Measurements from ENCODE around the gene AEBP2.
"Not testable (repeated sequence)": the region's sequence is repeated elsewhere in the genome, so short reads cannot be mapped to it uniquely, and the experiment has no call there.

Gene AEBP2

GRCh38 chr12:19423166-19423930 is 15.9 kb upstream of the AEBP2 start:
- H3K9me3 ChIP-seq (ENCODE audit: control insufficient read depth, low read length) = no peaks in the 10 kb centered on the region
- no peaks in the 10 kb centered on the region for H3K4me1 ChIP-seq (ENCODE audit: control insufficient read depth, insufficient read depth, low read length, poor library complexity, severe bottlenecking)
- no peaks in the 10 kb centered on the region for H3K36me3 ChIP-seq (ENCODE audit: control insufficient read depth, insufficient read depth, low read length)
- 90 to 93% methylated on average over 3 to 5 of the region's 12 CpGs for WGBS, 2 experiments (ENCODE audit: insufficient coverage in 2 of 2)
- H3K4me3 ChIP-seq (ENCODE audit: extremely low read depth, insufficient read depth, low read length, poor library complexity, severe bottlenecking) = no peak overlapping the region
- H3K27ac ChIP-seq (ENCODE audit: low read depth, low read length, severe bottlenecking) = no peak overlapping the region

DNA sequence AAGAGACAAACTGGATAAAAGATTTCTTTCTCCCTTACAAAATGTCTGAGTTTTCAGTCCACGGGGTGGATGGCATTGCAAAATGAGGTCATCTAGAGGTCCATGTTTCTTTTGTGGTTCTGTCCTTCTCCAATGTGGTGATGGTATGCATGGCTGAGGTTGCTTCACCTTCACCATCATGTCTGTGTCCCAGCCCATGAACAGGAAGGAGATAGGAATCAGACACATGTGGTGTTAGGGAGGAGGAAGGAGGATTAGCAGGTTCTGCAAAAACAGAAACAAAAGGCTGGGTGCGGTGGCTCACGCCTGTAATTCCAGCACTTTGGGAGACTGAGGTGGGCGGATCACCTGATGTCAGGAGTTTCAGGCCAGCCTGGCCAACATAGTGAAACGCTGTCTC is 11.0 kb upstream of the AEBP2 start:
- Histone ChIP-seq H3K4me1 (ENCODE audit: control insufficient read depth, insufficient read depth, low read length, poor library complexity, severe bottlenecking) (peaks cover 14% of the 10 kb centered on the region), H3K4me3 (ENCODE audit: extremely low read depth, insufficient read depth, low read length, poor library complexity, severe bottlenecking) (no peak overlapping the region), H3K36me3 (ENCODE audit: control insufficient read depth, insufficient read depth, low read length) (no peaks in the 10 kb centered on the region), H3K27ac (ENCODE audit: low read depth, low read length, severe bottlenecking) (no peak overlapping the region), H3K9me3 (ENCODE audit: control insufficient read depth, low read length) (no peaks in the 10 kb centered on the region)
- 86 to 97% methylated on average over 3 of the region's 5 CpGs for WGBS, 2 experiments (ENCODE audit: insufficient coverage in 2 of 2)

DNA sequence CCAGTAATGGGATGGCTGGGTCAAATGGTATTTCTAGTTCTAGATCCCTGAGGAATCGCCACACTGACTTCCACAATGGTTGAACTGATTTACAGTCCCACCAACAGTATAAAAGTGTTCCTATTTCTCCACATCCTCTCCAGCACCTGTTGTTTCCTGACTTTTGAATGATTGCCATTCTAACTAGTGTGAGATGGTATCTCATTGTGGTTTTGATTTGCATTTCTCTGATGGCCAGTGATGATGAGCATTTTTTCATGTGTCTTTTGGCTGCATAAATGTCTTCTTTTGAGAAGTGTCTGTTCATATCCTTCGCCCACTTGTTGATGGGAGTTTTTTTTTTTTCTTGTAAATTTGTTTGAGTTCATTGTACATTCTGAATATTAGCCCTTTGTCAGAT is 9.8 kb upstream of the AEBP2 start:
- not testable (repeated sequence) for H3K36me3 ChIP-seq (ENCODE audit: control insufficient read depth, insufficient read depth, low read length); H3K9me3 ChIP-seq (ENCODE audit: control insufficient read depth, low read length); H3K27ac ChIP-seq (ENCODE audit: low read depth, low read length, severe bottlenecking); H3K4me3 ChIP-seq (ENCODE audit: extremely low read depth, insufficient read depth, low read length, poor library complexity, severe bottlenecking)
- H3K4me1 ChIP-seq (ENCODE audit: control insufficient read depth, insufficient read depth, low read length, poor library complexity, severe bottlenecking) = peaks cover 14% of the 10 kb centered on the region
- WGBS, 2 experiments (ENCODE audit: insufficient coverage in 2 of 2) = 80% methylated on average over 1 of the region's 2 CpGs; no CpG with 5 or more reads in 1 of the 2 experiments

DNA sequence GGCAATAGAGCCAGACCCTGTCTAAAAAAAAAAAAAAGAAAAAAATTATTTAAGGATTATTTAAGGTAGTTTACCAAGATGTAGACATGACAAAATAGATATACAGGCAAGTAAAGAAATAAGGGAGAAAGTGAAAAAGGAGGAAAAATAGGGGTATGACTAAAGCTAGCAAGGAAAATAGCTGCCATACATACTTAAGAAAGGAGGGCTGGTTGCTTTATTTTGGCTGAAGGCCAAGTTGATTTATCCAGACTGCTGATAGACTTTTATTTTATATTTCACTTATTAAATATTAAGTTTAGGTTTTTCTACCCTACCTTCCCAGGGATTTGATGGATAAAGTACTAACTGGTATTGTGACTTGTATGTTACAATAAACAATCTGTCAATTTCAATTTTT is 8.3 kb upstream of the AEBP2 start:
- H3K9me3 ChIP-seq (ENCODE audit: control insufficient read depth, low read length) = no peaks in the 10 kb centered on the region
- H3K27ac ChIP-seq (ENCODE audit: low read depth, low read length, severe bottlenecking) = peak overlapping the region; percentile 97
- no peaks in the 10 kb centered on the region for H3K36me3 ChIP-seq (ENCODE audit: control insufficient read depth, insufficient read depth, low read length)
- H3K4me1 ChIP-seq (ENCODE audit: control insufficient read depth, insufficient read depth, low read length, poor library complexity, severe bottlenecking) = peaks cover 14% of the 10 kb centered on the region
- H3K4me3 ChIP-seq (ENCODE audit: extremely low read depth, insufficient read depth, low read length, poor library complexity, severe bottlenecking) = no peak overlapping the region

- 76 to 93% methylated on average over 3 of the region's 5 CpGs for WGBS, 2 experiments (ENCODE audit: insufficient coverage in 2 of 2)
- H3K27ac ChIP-seq (ENCODE audit: low read depth, low read length, severe bottlenecking) = peak overlapping the region; percentile 97
- H3K4me1 ChIP-seq (ENCODE audit: control insufficient read depth, insufficient read depth, low read length, poor library complexity, severe bottlenecking) = peaks cover 14% of the 10 kb centered on the region
- no peaks in the 10 kb centered on the region for H3K36me3 ChIP-seq (ENCODE audit: control insufficient read depth, insufficient read depth, low read length)
- no peaks in the 10 kb centered on the region for H3K9me3 ChIP-seq (ENCODE audit: control insufficient read depth, low read length)
- no peak overlapping the region for H3K4me3 ChIP-seq (ENCODE audit: extremely low read depth, insufficient read depth, low read length, poor library complexity, severe bottlenecking)
Measured at GRCh38 chr12:19431407-19432308, 7.6 kb upstream of the AEBP2 start.

- Histone ChIP-seq H3K27ac (ENCODE audit: low read depth, low read length, severe bottlenecking) (peak overlapping the region; percentile 97), H3K36me3 (ENCODE audit: control insufficient read depth, insufficient read depth, low read length) (no peaks in the 10 kb centered on the region), H3K9me3 (ENCODE audit: control insufficient read depth, low read length) (no peaks in the 10 kb centered on the region), H3K4me1 (ENCODE audit: control insufficient read depth, insufficient read depth, low read length, poor library complexity, severe bottlenecking) (peaks cover 14% of the 10 kb centered on the region), H3K4me3 (ENCODE audit: extremely low read depth, insufficient read depth, low read length, poor library complexity, severe bottlenecking) (no peak overlapping the region)
- 90 to 95% methylated on average over 7 of the region's 9 CpGs for WGBS, 2 experiments (ENCODE audit: insufficient coverage in 2 of 2)
Measured at GRCh38 chr12:19432309-19433170, 6.8 kb upstream of the AEBP2 start.

- no peaks in the 10 kb centered on the region for H3K36me3 ChIP-seq (ENCODE audit: control insufficient read depth, insufficient read depth, low read length)
- peaks cover 14% of the 10 kb centered on the region for H3K4me1 ChIP-seq (ENCODE audit: control insufficient read depth, insufficient read depth, low read length, poor library complexity, severe bottlenecking)
- H3K27ac ChIP-seq (ENCODE audit: low read depth, low read length, severe bottlenecking) = no peak overlapping the region
- WGBS, 2 experiments (ENCODE audit: insufficient coverage in 2 of 2) = 100% methylated on average over 2 to 3 of the region's 3 CpGs
- H3K9me3 ChIP-seq (ENCODE audit: control insufficient read depth, low read length) = peaks cover 5% of the 10 kb centered on the region
- no peak overlapping the region for H3K4me3 ChIP-seq (ENCODE audit: extremely low read depth, insufficient read depth, low read length, poor library complexity, severe bottlenecking)
Measured at GRCh38 chr12:19434538-19434937, 4.8 kb upstream of the AEBP2 start.

DNA sequence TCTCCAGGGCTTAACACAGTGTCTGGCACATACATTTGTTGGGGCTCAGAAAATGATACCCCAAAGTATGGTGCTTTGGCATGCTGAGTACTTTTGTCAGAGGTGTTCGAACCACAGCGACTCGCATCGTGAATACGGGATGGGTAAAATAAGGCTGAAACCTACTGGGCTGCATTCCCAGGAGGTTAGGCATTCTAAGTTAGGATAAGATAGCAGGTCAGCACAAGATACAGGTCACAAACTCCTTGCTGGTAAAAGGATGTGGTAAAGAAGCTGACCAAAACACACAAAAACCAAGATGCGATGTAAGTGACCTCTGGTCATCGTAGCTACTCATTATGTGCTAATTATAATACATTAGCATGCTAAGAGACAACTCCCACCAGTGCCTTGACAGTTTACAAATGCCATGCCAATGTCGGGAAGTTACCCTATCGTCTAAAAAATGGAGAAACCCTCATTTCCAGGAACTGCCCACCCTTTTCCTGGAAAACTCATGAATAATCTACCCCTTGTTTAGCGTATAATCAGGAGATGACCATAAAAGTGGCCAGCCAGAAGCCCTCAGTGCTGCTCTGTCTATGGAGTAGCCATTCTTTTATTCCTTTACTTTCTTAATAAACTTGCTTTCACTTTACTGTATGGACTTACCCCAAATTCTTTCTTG is 3.3 kb upstream of the AEBP2 start:
- Histone ChIP-seq H3K4me1 (ENCODE audit: control insufficient read depth, insufficient read depth, low read length, poor library complexity, severe bottlenecking) (peaks cover 14% of the 10 kb centered on the region), H3K4me3 (ENCODE audit: extremely low read depth, insufficient read depth, low read length, poor library complexity, severe bottlenecking) (no peak overlapping the region), H3K27ac (ENCODE audit: low read depth, low read length, severe bottlenecking) (no peak overlapping the region), H3K9me3 (ENCODE audit: control insufficient read depth, low read length) (peaks cover 5% of the 10 kb centered on the region), H3K36me3 (ENCODE audit: control insufficient read depth, insufficient read depth, low read length) (no peaks in the 10 kb centered on the region)
- 92 to 97% methylated on average over 8 of the region's 10 CpGs for WGBS, 2 experiments (ENCODE audit: insufficient coverage in 2 of 2)

DNA sequence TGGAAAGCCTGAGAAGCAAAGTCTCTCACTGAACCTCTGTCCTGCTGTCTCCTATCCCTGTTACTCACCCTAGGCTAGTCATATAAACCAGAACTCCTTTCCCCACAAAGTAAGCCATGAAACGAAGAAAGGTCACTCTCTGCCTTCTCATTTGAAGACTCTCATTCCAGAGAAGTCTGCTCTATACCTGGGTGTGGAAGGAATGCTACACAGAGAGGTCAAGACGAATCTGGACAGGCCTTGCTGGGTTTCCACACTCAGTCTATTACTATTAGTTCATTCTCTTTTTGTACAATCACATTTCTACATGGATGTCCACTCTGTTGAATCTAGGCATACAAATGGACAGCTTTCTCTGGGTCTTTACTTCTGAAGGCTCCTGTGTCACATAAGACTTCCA is 2.4 kb upstream of the AEBP2 start:
- H3K27ac ChIP-seq (ENCODE audit: low read depth, low read length, severe bottlenecking) = no peak overlapping the region
- H3K9me3 ChIP-seq (ENCODE audit: control insufficient read depth, low read length) = peaks cover 5% of the 10 kb centered on the region
- peaks cover 2% of the 10 kb centered on the region for H3K36me3 ChIP-seq (ENCODE audit: control insufficient read depth, insufficient read depth, low read length)
- H3K4me1 ChIP-seq (ENCODE audit: control insufficient read depth, insufficient read depth, low read length, poor library complexity, severe bottlenecking) = peaks cover 5% of the 10 kb centered on the region
- H3K4me3 ChIP-seq (ENCODE audit: extremely low read depth, insufficient read depth, low read length, poor library complexity, severe bottlenecking) = no peak overlapping the region
- WGBS, 2 experiments (ENCODE audit: insufficient coverage in 2 of 2) = 100% methylated on average over 1 of the region's 2 CpGs

GRCh38 chr12:19437996-19438395 is 1.3 kb upstream of the AEBP2 start:
- no peak overlapping the region for H3K27ac ChIP-seq (ENCODE audit: low read depth, low read length, severe bottlenecking)
- peaks cover 5% of the 10 kb centered on the region for H3K9me3 ChIP-seq (ENCODE audit: control insufficient read depth, low read length)
- no peaks in the 10 kb centered on the region for H3K4me1 ChIP-seq (ENCODE audit: control insufficient read depth, insufficient read depth, low read length, poor library complexity, severe bottlenecking)
- no peak overlapping the region for H3K4me3 ChIP-seq (ENCODE audit: extremely low read depth, insufficient read depth, low read length, poor library complexity, severe bottlenecking)
- H3K36me3 ChIP-seq (ENCODE audit: control insufficient read depth, insufficient read depth, low read length) = peaks cover 8% of the 10 kb centered on the region
- 17% methylated on average over 1 of the region's 3 CpGs; no CpG with 5 or more reads in 1 of the 2 experiments for WGBS, 2 experiments (ENCODE audit: insufficient coverage in 2 of 2)
